Natural killer cell treated with Interleukin-12 subunit alpha and Interleukin-12 subunit beta and Interleukin-15 and Interleukin-18, amount 100 ng/mL, for 72 hours (primary cell): Measurements from ENCODE around the gene WSCD2. TPM values are rescaled to one million over a fixed set of nuclear protein-coding genes. Genes with fewer than 3 reads are reported as not detected.

Experiments
- ATAC-seq, 2 donors: fragments of 150-1000 bp; cut with Tn5 transposase in 1 of 2; sonication (Bioruptor Pico), chemical (Tn5 transposase) in 1 of 2; 2 replicates each; pipeline ENCODE4 v1.10.0; 2021
- DNase-seq: peaks from one replicate; pipeline ENCODE4 v3.0.0; 2022; ENCODE audit warnings: low spot score
- H3K27ac Mint-ChIP-seq, 2 donors: 1 replicate in 1 of 2; 2 replicates in 1 of 2; pipeline ENCODE4 v1.8.0; 2022; ENCODE audit warnings: mixed read lengths in 2 of 2, mild to moderate bottlenecking in 1 of 2, moderate library complexity in 1 of 2
- H3K27me3 Mint-ChIP-seq, 2 donors: 1 replicate in 1 of 2; 2 replicates in 1 of 2; pipeline ENCODE4 v1.8.0; 2022; ENCODE audit warnings: mixed read lengths in 2 of 2
- H3K36me3 Mint-ChIP-seq: one replicate; pipeline ENCODE4 v1.8.0; 2022; ENCODE audit warnings: mixed read lengths
- H3K4me1 Mint-ChIP-seq, 2 donors: 1 replicate in 1 of 2; 2 replicates in 1 of 2; pipeline ENCODE4 v1.8.0; 2022; ENCODE audit warnings: low read depth in 2 of 2, mixed read lengths in 2 of 2, mild to moderate bottlenecking in 1 of 2
- H3K4me3 Mint-ChIP-seq: one replicate; pipeline ENCODE4 v1.8.0; 2022; ENCODE audit warnings: mixed read lengths
- H3K9me3 Mint-ChIP-seq: 2 replicates; pipeline ENCODE4 v1.8.0; 2022; ENCODE audit warnings: mixed read lengths
- total RNA-seq, 2 donors: library from RNA; stranded (reverse); gene quantifications; one replicate each; pipeline ENCODE4 v1.2.3, GENCODE V29; 2022

WSCD2 gene
- total RNA-seq, 2 donors from 2014 or later, result not detected

DNA sequence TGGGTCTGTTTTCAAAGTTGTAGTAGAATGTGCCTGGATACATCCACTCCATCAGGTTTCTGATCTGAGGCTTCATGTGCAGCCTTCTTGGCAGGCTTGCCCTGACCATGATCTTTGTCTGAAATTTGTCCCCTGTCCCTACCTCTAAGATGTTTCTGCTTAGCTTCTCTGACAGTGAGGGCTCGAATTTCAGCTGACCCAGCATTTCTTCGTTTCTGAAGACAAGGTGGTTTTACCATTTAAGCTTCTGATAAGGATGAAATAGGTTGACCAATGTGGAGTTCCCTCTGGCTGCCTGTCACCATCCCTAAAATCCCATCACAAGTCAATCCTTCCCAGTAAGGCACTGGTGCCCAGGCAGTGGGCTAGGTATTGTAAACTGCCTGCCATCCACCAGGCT, 153.1 kb downstream of the WSCD2 start:
- no peak for DNase-seq
- Mint-ChIP-seq H3K27me3 (no peaks in the 10 kb centered on the region), H3K4me1 (peaks cover 37 to 55% of the 10 kb centered on the region in 2 donors), H3K36me3 (peaks cover 4% of the 10 kb centered on the region), H3K27ac (no peak overlapping the region), H3K4me3 (peak overlapping the region; percentile 62), H3K9me3 (no peaks in the 10 kb centered on the region)
- ATAC-seq, result no peak

DNA sequence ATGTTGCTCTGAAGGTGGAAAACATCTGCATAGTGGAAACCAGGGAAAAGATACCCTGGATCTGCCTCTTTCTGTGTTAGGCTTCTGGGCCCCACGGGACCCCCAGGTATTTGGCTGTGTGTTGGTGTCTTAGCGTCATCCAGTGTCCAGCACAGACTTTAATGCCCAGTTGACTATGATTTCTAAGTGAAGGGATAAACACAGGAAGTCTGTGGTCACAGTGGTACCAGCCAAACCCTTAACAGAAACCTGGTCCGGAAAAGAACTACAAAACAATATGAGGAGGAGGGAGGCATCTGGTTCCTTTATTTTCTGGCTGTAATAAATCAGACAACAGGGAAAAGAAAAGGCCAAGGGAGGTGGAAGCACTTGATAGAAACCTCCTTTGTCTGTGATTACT, 153.6 kb downstream of the WSCD2 start:
- Mint-ChIP-seq H3K4me1 (peaks cover 37 to 53% of the 10 kb centered on the region in 2 donors), H3K36me3 (peaks cover 7% of the 10 kb centered on the region), H3K27ac (no peak overlapping the region), H3K9me3 (no peaks in the 10 kb centered on the region), H3K4me3 (peak overlapping the region; percentile 62), H3K27me3 (no peaks in the 10 kb centered on the region)
- ATAC-seq, result peak in 1 of 2 donors; percentile 51
- DNase-seq, result no peak

DNA sequence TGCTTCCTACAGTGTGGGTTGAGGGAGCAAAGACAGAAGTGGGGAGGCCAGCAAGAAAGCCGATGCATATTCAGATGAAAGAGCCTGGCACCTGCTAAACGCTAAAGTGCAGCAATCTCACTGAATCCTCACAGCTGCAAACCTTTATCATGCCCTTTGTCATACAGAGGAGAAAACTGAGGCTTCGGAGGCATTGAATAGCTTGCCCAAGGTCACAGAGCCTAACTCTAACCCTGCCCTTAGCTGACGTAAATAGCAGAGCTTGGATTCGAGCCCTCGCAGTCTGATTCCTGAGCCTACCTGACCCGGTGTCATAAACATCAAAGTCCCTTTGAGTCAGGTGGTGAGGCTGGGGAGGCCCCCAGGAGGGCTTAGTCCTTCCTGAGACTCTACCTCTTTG, 155.1 kb downstream of the WSCD2 start:
- no peaks in the 10 kb centered on the region for H3K27me3 Mint-ChIP-seq
- peaks cover 7% of the 10 kb centered on the region for H3K36me3 Mint-ChIP-seq
- H3K4me1 Mint-ChIP-seq, result peaks cover 38 to 54% of the 10 kb centered on the region in 2 donors
- H3K4me3 Mint-ChIP-seq, result peak overlapping the region; percentile 20
- no peaks in the 10 kb centered on the region for H3K9me3 Mint-ChIP-seq
- no peak overlapping the region for H3K27ac Mint-ChIP-seq
- no peak for ATAC-seq
- DNase-seq, result no peak

DNA sequence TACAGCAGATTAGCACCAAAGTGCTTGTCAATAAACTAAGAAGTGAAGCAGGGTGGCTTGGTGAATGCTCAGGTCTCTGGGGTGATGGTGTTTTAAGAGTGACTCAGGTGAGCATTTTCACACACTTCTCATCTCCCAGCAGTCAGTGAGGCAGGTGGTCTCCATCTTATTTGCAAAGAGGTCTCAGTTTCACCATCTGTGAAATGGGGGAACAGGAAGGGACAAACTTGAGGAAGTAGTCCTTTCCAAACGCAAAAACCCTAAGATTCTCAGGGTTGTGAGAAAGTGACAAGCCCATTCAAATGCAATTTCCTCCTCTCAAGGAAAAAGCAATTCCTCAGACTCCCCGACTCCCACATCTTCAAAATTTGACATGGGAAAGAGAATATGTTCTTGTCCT, 155.9 kb downstream of the WSCD2 start:
- DNase-seq (no peak), ATAC-seq (no peak)
- Mint-ChIP-seq H3K27me3 (no peaks in the 10 kb centered on the region), H3K4me1 (peaks cover 39 to 54% of the 10 kb centered on the region in 2 donors), H3K9me3 (no peaks in the 10 kb centered on the region), H3K4me3 (no peak overlapping the region), H3K36me3 (peaks cover 7% of the 10 kb centered on the region), H3K27ac (no peak overlapping the region)

DNA sequence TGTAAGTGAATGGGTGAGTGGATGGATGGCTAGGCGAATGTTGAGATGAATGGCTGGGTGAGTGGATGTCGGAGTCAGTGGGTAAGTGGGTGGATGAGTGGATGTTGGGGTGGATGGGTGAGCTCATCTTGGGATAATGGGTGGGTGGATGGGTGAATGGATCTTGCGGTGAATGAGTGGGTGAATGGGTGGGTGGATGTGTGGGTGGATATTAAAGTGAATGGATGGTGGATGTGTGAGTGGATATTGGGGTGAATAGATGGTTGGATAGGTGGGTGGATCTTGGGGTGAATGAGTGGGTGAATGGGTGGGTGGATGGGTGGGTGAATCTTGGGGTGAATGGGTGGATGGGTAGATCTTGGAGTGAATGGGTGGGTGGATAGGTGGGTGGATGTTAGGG, 158.1 kb downstream of the WSCD2 start:
- Mint-ChIP-seq H3K27me3 (no peaks in the 10 kb centered on the region), H3K27ac (peak overlapping the region in 1 of 2 donors; percentile 37), H3K36me3 (peaks cover 10% of the 10 kb centered on the region), H3K9me3 (peaks cover 2% of the 10 kb centered on the region), H3K4me1 (peaks cover 46 to 61% of the 10 kb centered on the region in 2 donors), H3K4me3 (no peak overlapping the region)
- DNase-seq, result no peak
- no peak for ATAC-seq

DNA sequence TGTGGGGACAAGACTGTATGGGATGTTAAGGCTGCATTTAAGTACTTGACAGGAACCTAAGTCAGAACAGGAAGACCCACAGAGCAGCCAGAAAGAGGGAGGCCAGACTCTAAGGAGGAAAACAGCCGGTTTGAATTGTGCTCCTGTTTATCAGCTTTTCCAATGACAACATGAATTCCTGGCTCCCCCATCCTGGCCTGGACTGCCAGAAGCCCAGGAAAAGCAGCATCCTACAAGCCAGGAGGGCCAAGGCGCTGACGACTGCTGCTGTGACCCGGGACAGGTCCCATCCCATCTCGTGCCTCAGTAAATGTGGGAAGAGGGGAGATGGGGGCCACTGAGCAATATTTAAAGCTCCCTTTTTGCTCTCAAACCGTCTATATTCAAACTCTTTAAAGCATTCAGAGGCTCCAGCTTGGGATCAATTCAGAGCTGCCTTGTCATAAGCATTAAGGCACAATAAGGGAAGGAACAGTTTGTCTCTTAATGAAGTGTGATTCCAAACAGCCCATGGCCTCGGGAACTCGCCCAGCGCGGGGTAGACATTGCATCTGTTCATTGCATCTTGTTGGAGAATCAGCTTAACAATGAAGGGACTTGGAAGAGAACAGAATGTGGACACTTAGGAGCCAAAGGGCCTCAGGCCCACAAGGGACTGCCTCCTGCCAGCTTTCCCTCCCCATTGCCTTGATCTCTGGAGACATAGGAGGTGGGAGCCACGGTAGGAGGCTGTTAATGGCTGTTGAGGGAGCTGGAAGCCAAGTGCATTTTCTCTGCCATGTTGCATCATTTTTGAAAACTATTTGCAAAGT, 160.5 kb downstream of the WSCD2 start:
- H3K27ac Mint-ChIP-seq, result peak overlapping the region; percentile 19 to 66

DNA sequence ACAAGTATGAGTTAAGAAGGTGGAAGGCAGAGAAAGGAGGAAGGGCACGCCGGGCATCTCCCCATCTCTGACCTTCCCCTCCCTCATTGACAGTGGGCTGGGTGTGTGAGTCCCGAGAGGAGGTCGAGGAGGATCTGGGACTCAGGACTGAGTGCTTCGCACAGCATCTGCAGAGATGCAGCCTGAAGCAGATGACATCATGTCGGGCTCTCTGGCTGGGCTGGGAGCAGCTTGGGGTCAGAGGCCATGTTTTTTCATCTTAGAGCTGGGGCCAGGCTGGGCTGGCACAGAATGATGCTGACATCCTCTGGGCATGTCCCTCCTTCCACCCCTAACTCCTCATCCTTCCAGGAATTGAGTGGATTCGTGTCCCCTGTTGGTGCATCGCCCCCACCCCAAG, 166.6 kb downstream of the WSCD2 start:
- peak overlapping the region; percentile 7 for H3K4me3 Mint-ChIP-seq

More for the DNA sequence above, 160.5 kb downstream of the WSCD2 start:
- DNase-seq, result no peak
- Mint-ChIP-seq H3K4me3 (no peak overlapping the region), H3K36me3 (peaks cover 14% of the 10 kb centered on the region), H3K4me1 (peaks cover 49 to 61% of the 10 kb centered on the region in 2 donors), H3K9me3 (peaks cover 3% of the 10 kb centered on the region), H3K27me3 (no peaks in the 10 kb centered on the region)
- no peak for ATAC-seq

DNA sequence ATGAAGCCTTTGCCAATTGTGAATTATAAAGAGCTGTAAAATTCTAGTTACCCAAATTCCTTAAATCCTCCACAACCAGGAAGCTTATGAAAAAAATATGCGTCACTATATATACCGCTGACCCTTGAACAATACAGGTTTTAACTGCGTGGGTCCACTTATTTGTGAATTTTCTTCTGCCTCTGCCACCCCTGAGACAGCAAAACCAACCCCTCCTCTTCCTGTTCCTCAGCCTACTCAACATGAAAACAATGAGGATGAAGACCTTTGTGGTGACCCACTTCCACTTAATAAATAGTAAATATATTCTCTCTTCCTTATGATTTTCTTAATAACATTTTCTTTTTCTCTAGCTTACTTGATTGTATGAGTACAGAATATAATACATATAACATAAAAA, 167.9 kb downstream of the WSCD2 start:
- peak overlapping the region; percentile 79 to 87 for H3K27ac Mint-ChIP-seq
- peaks cover 86 to 96% of the 10 kb centered on the region in 2 donors for H3K4me1 Mint-ChIP-seq

More for the DNA sequence above, 166.6 kb downstream of the WSCD2 start:
- H3K27ac Mint-ChIP-seq, result peak overlapping the region; percentile 79 to 87
- peaks cover 7% of the 10 kb centered on the region for H3K36me3 Mint-ChIP-seq
- no peaks in the 10 kb centered on the region for H3K27me3 Mint-ChIP-seq
- peaks cover 84 to 88% of the 10 kb centered on the region in 2 donors for H3K4me1 Mint-ChIP-seq
- DNase-seq (no peak), ATAC-seq (no peak)
- peaks cover 6% of the 10 kb centered on the region for H3K9me3 Mint-ChIP-seq

DNA sequence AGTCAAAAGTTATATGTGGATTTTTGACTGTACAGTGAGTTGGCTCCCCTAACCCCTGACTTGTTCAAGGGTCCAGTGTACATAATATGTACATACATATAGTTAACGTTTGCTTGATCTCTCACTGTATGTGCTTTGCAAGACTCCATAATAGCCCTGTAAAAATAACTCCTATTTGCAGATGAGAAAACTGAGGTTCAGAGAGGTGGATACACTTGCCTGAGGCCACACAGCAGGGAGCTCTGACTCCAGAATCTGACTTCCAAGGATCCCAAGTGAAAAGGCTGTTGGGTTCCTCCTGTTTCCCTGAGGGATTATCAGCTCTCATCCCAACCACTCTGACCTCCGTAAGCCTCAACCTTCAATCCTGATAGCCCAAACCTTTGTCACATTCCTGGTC, 168.3 kb downstream of the WSCD2 start:
- Mint-ChIP-seq H3K27ac (peak overlapping the region; percentile 79 to 87), H3K4me1 (peaks cover 86 to 96% of the 10 kb centered on the region in 2 donors), H3K9me3 (peaks cover 5% of the 10 kb centered on the region), H3K27me3 (no peaks in the 10 kb centered on the region), H3K4me3 (peak overlapping the region; percentile 88), H3K36me3 (peaks cover 2% of the 10 kb centered on the region)
- no peak for ATAC-seq
- no peak for DNase-seq

More for the DNA sequence above, 167.9 kb downstream of the WSCD2 start:
- peaks cover 7% of the 10 kb centered on the region for H3K36me3 Mint-ChIP-seq
- ATAC-seq, result no peak
- no peak for DNase-seq
- H3K9me3 Mint-ChIP-seq, result peaks cover 9% of the 10 kb centered on the region
- peak overlapping the region; percentile 88 for H3K4me3 Mint-ChIP-seq
- H3K27me3 Mint-ChIP-seq, result no peaks in the 10 kb centered on the region

DNA sequence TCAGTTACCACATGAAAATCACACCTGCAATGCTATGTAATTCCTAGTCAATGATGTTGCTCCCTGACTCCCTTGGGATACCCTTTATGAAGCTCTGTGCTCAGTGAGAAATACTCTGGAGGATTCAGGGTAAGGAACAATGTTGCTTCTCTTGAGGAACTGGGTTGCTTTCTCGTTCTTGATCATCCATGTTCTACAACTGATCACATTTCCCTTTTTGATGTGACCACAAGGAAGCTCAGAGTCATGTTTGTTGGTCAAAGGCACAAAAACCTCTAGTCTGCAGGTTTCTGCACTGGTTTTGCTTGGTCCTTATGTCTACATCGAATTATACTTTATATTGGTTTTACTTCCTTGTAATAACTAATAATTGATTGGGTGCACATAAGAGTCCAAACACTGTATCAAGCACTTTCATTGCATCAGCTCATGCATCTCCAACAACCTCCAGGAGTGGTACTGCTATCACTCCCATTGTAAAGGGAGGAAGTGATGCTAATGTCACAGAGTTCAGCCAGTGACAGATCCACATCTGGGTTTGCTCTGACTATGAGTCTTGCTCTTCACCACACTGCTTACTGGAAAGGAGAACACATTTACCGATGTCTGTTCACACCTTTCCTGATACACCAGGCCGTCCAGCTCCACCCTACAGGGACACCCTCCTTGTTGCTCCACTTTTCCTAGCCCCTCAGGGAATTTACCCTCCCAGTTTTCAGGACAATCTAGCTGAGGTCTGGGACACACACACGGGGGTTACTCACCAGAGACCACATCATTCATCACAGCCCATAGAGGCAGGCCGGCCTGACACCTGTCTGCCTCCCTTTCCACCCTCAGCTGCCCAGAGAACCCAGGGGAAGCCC, 169.0 kb downstream of the WSCD2 start:
- Mint-ChIP-seq H3K4me1 (peaks cover 82 to 89% of the 10 kb centered on the region in 2 donors), H3K4me3 (peak overlapping the region; percentile 88), H3K27ac (peak overlapping the region; percentile 79 to 87), H3K27me3 (no peaks in the 10 kb centered on the region), H3K36me3 (no peaks in the 10 kb centered on the region), H3K9me3 (peaks cover 5% of the 10 kb centered on the region)
- ATAC-seq, result peak; percentile 82 to 92
- no peak for DNase-seq

DNA sequence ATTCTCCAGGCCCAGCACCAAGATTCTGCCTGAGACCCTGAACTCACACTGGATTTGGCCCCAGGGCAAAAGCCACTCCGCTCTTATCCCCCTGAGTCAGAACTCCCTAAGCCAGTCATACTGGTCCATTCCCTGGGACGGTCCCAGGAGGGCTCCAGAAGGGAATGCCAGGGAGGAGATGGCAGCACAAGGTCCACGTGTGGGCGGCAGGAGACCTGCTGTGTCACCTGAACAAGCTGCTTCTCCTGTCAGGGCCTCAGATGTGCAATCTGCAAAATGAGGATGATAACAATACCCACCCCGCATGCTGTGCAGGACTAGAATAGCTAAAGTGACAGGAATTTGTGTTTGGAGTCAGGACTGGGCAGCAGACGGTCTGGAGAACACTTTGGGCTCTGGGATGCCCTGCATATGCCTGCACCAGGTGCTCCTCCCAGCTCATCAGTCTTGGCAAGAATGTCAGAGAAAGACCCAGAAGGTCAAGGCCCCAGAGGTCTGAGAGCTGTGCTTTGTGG, 169.7 kb downstream of the WSCD2 start:
- DNase-seq, result no peak
- Mint-ChIP-seq H3K4me1 (peaks cover 76 to 84% of the 10 kb centered on the region in 2 donors), H3K27me3 (no peaks in the 10 kb centered on the region), H3K4me3 (peak overlapping the region; percentile 88), H3K27ac (peak overlapping the region; percentile 79 to 87), H3K9me3 (peaks cover 5% of the 10 kb centered on the region), H3K36me3 (no peaks in the 10 kb centered on the region)
- ATAC-seq, result no peak

DNA sequence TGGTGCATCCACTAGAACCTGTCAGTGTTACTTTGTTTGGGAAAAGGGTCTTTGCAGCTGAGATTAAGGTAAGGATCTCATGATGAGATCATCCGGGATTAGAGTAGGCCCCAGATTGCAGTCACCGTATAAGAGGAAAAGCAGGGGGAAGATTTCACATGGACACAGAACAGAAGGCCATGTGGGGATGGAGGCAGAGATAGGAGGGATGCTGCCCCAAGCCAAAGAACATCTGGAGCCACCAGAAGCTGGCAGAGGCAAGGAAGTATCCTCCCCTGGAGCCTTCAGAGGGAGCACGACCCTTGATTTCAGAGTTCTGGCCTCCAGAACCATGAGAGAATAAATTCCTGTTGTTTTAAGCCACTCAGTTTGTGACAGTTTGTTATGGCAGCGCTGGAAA, 170.4 kb downstream of the WSCD2 start:
- no peak for DNase-seq
- Mint-ChIP-seq H3K4me3 (no peak overlapping the region), H3K27ac (peak overlapping the region; percentile 7 to 87), H3K9me3 (peaks cover 5% of the 10 kb centered on the region), H3K27me3 (no peaks in the 10 kb centered on the region), H3K4me1 (peaks cover 79 to 82% of the 10 kb centered on the region in 2 donors), H3K36me3 (no peaks in the 10 kb centered on the region)
- no peak for ATAC-seq
